Sigmoid colon (tissue), 7 donors: ENCODE measurements around the gene CNNM2. TPM values are rescaled to one million over a fixed set of nuclear protein-coding genes. Genes with fewer than 3 reads are reported as not detected.

ENCODE experiments used
- DNase-seq: peaks from one replicate; pipeline ENCODE4 v3.0.0-alpha.2; 2019
- H3K27ac ChIP-seq, 4 donors: fragments of 200-600 bp; sonication (generic); one replicate each; pipeline ENCODE4 v1.5.1; 2016 to 2019; ENCODE audit warnings: mild to moderate bottlenecking in 1 of 4
- H3K27me3 ChIP-seq, 3 donors: fragments of 200-600 bp; sonication (generic); one replicate each; pipeline ENCODE4 v1.5.1; 2019; ENCODE audit warnings: mild to moderate bottlenecking in 1 of 3
- H3K36me3 ChIP-seq, 4 donors: fragments of 200-600 bp; sonication (generic); one replicate each; pipeline ENCODE4 v1.5.1; 2016 to 2019
- H3K4me1 ChIP-seq, 4 donors: fragments of 200-600 bp; sonication (generic); one replicate each; pipeline ENCODE4 v1.5.1; 2017 to 2019
- H3K4me3 ChIP-seq, 4 donors: fragments of 200-600 bp; sonication (generic); one replicate each; pipeline ENCODE4 v1.5.1; 2017 to 2019; ENCODE audit warnings: mild to moderate bottlenecking in 2 of 4, moderate library complexity in 1 of 4
- H3K9me3 ChIP-seq, 4 donors: fragments of 200-600 bp in 3 of 4; sonication (generic) in 3 of 4; one replicate each; pipeline versions ENCODE4 v1.5.1 to v1.6.1; 2013 to 2019
- CTCF ChIP-seq, 4 experiments: fragments of 450-650 bp in 3 of 4; fragments of 200-600 bp in 1 of 4; IDR thresholded peaks; one replicate each; pipeline ENCODE4 v1.5.1; 2016 to 2019; ENCODE audit warnings: antibody characterized with exemption in 4 of 4, mild to moderate bottlenecking in 3 of 4, moderate library complexity in 2 of 4
- EP300 ChIP-seq, 4 donors: sonication (generic); formaldehyde crosslinking; IDR thresholded peaks; one replicate each; pipeline ENCODE4 v1.6.1; 2017; ENCODE audit warnings: antibody characterized with exemption in 4 of 4
- POLR2A ChIP-seq, 2 donors: fragments of 450-650 bp; IDR thresholded peaks; one replicate each; pipeline ENCODE4 v1.6.1; 2016; ENCODE audit warnings: antibody characterized with exemption in 2 of 2, mild to moderate bottlenecking in 2 of 2, moderate library complexity in 2 of 2
- POLR2AphosphoS5 ChIP-seq, 4 donors: sonication (generic); formaldehyde crosslinking; IDR thresholded peaks; one replicate each; pipeline ENCODE4 v1.6.1; 2017; ENCODE audit warnings: antibody characterized with exemption in 4 of 4
- WGBS, 2 donors: extraction: QIAGEN DNeasy Blood & Tissue Kit; methylation state at CpG; one replicate each; pipeline ENCODE4 v1.1.7; 2013; 5-methylcytosine and 5-hydroxymethylcytosine counted together
- intact Hi-C: fragments of 100-400 bp; cut with DNase I; formaldehyde crosslinking; loops from one replicate; pipeline ENCODE4 v1.15.1; 2023
- polyA plus RNA-seq, 3 donors: library from polyadenylated mRNA; stranded (reverse); fragments of 200-250 nt; gene quantifications; one replicate each; pipeline ENCODE4 v1.2.3, GENCODE V29; 2013
- total RNA-seq, 4 donors: library from RNA; depleted of rRNA; stranded (reverse); fragments of >200 nt; gene quantifications; one replicate each; pipeline ENCODE4 v1.1.0, GENCODE V29; 2016
- donor health status: healthy with polysubstance abuse.
- donor health status: Bipolar disorder and iron deficiency.
- donor health status: healthy.

Gene CNNM2
- total and polyA plus RNA-seq, 7 donors: 2.4 to 11.1 (median 5.8) TPM

- Histone ChIP-seq H3K36me3 (peaks cover 3 to 55% (median 15%) of the 10 kb centered on the region in 4 donors), H3K27me3 (no peaks in the 10 kb centered on the region), H3K4me3 (no peak overlapping the region), H3K4me1 (peaks cover 0 to 2% (median under 1%) of the 10 kb centered on the region in 4 donors), H3K27ac (no peak overlapping the region), H3K9me3 (no peaks in the 10 kb centered on the region)
- WGBS, 2 donors: 93 to 95% methylated on average over 4 of the region's 4 CpGs
- no peak for TF ChIP-seq EP300 (IDR thresholded peaks at IDR 0.05)
- TF ChIP-seq CTCF (IDR thresholded peaks at IDR 0.05): no peak
- peak in 1 of 4 donors; percentile 13 for TF ChIP-seq POLR2AphosphoS5 (IDR thresholded peaks at IDR 0.05)
- no peak for DNase-seq
- intact Hi-C loops: no loop called here
Measured at GRCh38 chr10:103080891-103081581, 162.9 kb downstream of the CNNM2 start.

GRCh38 chr10:103082683-103083082 is 164.6 kb downstream of the CNNM2 start:
- no peak overlapping the region for H3K27ac ChIP-seq
- peaks cover 0 to 9% (median 2%) of the 10 kb centered on the region in 4 donors for H3K4me1 ChIP-seq
- H3K36me3 ChIP-seq: peaks cover 0 to 50% (median 2%) of the 10 kb centered on the region in 4 donors
- TF ChIP-seq CTCF (IDR thresholded peaks at IDR 0.05): no peak
- no peak for TF ChIP-seq POLR2A (IDR thresholded peaks at IDR 0.05)
- TF ChIP-seq POLR2AphosphoS5 (IDR thresholded peaks at IDR 0.05): no peak
- TF ChIP-seq EP300 (IDR thresholded peaks at IDR 0.05): no peak
- no peaks in the 10 kb centered on the region for H3K9me3 ChIP-seq
- DNase-seq: no peak
- no peak overlapping the region for H3K4me3 ChIP-seq
- intact Hi-C loops: no loop called here
- WGBS, 2 donors: 95 to 98% methylated on average over 1 of the region's 1 CpG
- no peaks in the 10 kb centered on the region for H3K27me3 ChIP-seq

GRCh38 chr10:103083266-103083976 is 165.3 kb downstream of the CNNM2 start:
- H3K27ac ChIP-seq: no peak overlapping the region
- H3K4me3 ChIP-seq: no peak overlapping the region
- 92 to 95% methylated on average over 7 of the region's 7 CpGs for WGBS, 2 donors
- intact Hi-C loops: no loop called here
- TF ChIP-seq POLR2AphosphoS5 (IDR thresholded peaks at IDR 0.05) (no peak), POLR2A (IDR thresholded peaks at IDR 0.05) (no peak), EP300 (IDR thresholded peaks at IDR 0.05) (no peak), CTCF (IDR thresholded peaks at IDR 0.05) (no peak)
- DNase-seq: no peak
- no peaks in the 10 kb centered on the region for H3K9me3 ChIP-seq
- H3K4me1 ChIP-seq: peaks cover 0 to 9% (median 2%) of the 10 kb centered on the region in 4 donors
- H3K27me3 ChIP-seq: no peaks in the 10 kb centered on the region
- peaks cover 0 to 52% (median 2%) of the 10 kb centered on the region in 4 donors for H3K36me3 ChIP-seq

GRCh38 chr10:103083977-103084320 is 165.9 kb downstream of the CNNM2 start:
- DNase-seq: no peak
- TF ChIP-seq POLR2A (IDR thresholded peaks at IDR 0.05) (no peak), EP300 (IDR thresholded peaks at IDR 0.05) (no peak)
- Histone ChIP-seq H3K4me3 (no peak overlapping the region), H3K36me3 (peaks cover 5 to 57% (median 7%) of the 10 kb centered on the region in 4 donors), H3K9me3 (no peaks in the 10 kb centered on the region), H3K27ac (no peak overlapping the region), H3K4me1 (peaks cover 0 to 9% (median 2%) of the 10 kb centered on the region in 4 donors), H3K27me3 (no peaks in the 10 kb centered on the region)
- 92 to 93% methylated on average over 5 of the region's 5 CpGs for WGBS, 2 donors
- intact Hi-C loops: no loop called here

GRCh38 chr10:103086261-103086660 is 168.2 kb downstream of the CNNM2 start:
- TF ChIP-seq POLR2AphosphoS5 (IDR thresholded peaks at IDR 0.05): no peak
- no peak for TF ChIP-seq CTCF (IDR thresholded peaks at IDR 0.05)
- TF ChIP-seq EP300 (IDR thresholded peaks at IDR 0.05): no peak
- TF ChIP-seq POLR2A (IDR thresholded peaks at IDR 0.05): no peak
- H3K9me3 ChIP-seq: no peaks in the 10 kb centered on the region
- H3K4me3 ChIP-seq: no peak overlapping the region
- no peak for DNase-seq
- intact Hi-C loops: no loop called here
- no peaks in the 10 kb centered on the region for H3K27me3 ChIP-seq
- 78 to 81% methylated on average over 2 of the region's 2 CpGs for WGBS, 2 donors
- peaks cover 0 to 9% (median 2%) of the 10 kb centered on the region in 4 donors for H3K4me1 ChIP-seq
- peaks cover 14 to 75% (median 29%) of the 10 kb centered on the region in 4 donors for H3K36me3 ChIP-seq
- H3K27ac ChIP-seq: peak overlapping the region in 1 of 4 donors; percentile 57
